C4-2B (cell line): Measurements from ENCODE around the gene MS4A6A.

Source experiments
- CTCF ChIP-seq: fragments of 450-650 bp; conservative IDR thresholded peaks from 2 replicates; pipeline ENCODE4 v1.5.1; 2017; ENCODE audit warnings: mild to moderate bottlenecking
- ZFX ChIP-seq: fragments of 450-650 bp; IDR thresholded peaks from 2 replicates; pipeline ENCODE4 v1.6.1; 2017

- TF ChIP-seq CTCF (no peak), ZFX (no peak)
Measured at GRCh38 chr11:60161107-60161506, 21.8 kb downstream of the MS4A6A start.
